ENCODE data around the gene HARBI1.

The HARBI1 gene

DNA sequence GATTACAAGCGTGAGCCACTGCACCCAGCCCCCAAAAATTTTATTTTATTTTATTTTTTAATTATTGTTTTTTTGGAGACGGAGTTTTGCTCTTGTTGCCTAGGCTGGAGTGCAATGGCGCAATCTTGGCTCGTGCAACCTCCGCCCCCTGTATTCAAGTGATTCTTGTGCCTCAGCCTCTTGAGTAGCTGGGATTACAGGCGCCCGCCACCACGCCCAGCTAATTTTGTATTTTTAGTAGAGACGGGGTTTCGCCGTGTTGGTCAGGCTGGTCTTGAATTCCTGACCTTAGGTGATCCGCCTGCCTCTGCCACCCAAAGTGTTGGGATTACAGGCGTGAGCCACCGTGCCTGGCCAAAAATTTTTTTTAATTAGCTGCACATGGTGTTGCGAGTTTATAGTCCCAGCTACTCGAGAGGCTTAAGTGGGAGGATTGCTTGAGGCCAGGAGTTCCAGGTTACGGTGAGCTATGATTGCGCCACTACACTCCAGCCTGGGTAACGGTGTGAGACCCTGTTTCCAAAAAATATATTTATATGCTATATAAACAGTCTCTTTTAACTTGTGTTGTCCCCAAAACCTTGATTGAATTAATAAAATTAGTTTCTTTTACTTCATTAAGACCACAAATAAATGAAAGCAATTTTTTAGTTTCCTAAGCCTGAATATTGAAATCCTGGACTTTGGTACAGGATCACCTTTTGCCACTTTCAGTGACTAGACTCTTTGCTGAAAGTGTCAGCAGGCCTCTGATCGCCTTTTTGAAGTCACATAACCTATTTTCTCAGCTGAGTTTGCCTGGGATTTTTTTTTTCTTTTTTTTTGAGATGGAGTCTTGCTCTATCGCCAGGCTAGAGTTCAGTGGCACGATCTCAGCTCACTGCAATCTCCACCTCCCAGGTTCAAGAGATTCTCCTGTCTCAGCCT is 16.5 kb upstream of the HARBI1 start:
- no peak for DNase-seq

DNA sequence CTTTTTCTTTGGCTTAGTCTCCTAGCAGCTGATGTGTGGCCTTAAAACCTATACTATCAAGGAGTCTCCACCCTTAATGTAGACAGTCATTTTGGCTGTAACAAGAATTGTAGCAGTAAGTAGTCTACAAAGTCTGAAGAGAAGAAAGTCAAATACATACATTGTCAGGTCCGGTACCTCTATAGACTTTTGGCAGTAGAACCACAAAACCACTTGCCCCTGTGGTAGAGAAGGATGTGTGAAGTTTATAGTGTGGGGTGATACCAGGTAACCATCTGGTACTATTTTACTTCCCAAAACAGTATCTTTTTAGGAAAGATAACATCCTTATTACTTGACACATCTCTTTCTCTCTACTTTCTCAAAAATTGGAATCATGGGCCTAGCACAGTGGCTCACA is 15.5 kb upstream of the HARBI1 start:
- DNase-seq, result no peak

- DNase-seq, result no peak
These were observed 14.6 kb upstream of the HARBI1 start for GRCh38 chr11:46631676-46632075.

DNA sequence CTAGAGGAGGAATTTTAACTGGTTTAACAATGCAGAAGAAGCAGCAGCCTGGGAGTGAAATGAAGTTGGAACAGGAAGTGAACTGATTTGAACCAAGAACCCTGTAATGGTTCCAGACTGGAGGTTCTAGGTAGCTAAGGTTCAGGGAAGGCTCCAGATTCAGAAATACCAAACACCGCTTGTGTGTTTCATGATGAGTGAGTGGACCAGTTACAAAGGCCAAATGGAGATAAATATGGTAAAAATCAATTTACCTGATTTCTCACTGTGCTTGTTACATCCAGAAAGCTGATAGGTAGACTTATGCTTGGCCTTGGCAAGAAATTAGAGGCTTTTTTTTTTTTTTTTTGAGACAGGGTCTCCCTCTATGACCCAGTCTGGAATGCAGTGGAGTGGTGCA is 13.2 kb upstream of the HARBI1 start:
- DNase-seq, result no peak

GRCh38 chr11:46628961-46629360 is 11.9 kb upstream of the HARBI1 start:
- no peak for DNase-seq

DNA sequence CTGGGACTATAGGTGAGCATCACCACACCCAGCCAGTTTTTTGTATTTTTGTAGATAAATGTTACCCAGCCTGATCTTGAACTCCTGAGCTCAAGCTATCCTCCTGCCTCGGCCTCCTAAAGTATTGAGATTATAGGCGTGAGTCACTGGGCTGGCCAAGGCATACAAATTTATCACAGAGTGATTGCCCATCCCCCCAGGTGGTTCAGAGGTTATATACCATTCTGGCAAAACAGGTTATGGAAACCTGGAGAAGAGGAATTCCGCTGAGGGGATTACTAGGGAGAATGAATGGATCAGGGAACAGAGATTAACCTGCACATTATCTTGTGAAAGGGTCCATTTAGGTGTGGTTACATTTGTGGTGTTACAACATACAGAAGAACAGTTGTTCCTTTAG is 8.4 kb upstream of the HARBI1 start:
- no peak for DNase-seq

DNA sequence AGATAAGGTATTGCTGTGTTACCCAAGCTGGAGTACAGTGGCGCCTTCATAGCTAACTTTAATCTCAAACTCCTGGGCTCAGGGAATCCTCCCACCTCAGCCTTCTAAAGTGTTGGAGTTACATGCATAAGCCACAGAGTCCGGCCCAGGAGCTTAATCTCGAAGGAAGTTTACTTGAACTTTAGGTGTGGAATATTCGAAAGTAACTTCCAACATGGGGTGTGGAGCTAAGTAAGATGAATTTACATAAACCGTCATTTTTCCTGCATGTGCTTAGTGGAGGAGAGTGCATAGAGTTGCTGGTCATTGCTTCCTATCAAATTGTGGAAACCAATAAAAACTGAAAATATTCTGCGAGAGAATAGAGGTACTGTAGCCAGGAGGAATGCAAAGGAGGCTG is 1.8 kb upstream of the HARBI1 start:
- no peak for DNase-seq

DNA sequence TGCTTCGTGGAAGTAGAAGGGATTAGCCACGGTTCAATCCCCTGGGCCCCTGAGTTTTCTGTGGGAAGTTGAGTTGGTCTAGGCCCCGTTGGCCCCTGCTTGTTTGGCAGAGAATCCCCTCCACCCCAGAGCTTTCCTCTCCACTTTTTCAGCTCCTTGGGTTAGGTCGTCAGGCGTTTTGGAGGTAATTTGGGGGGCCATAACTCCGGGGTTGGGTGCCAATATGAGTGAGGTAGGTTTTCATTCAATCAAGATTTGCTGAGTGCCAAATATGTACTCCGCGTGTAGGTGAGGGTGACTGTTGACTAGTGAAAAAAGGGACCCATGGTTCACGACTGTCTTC is 916 bp upstream of the HARBI1 start:
- DNase-seq, result no peak

DNA sequence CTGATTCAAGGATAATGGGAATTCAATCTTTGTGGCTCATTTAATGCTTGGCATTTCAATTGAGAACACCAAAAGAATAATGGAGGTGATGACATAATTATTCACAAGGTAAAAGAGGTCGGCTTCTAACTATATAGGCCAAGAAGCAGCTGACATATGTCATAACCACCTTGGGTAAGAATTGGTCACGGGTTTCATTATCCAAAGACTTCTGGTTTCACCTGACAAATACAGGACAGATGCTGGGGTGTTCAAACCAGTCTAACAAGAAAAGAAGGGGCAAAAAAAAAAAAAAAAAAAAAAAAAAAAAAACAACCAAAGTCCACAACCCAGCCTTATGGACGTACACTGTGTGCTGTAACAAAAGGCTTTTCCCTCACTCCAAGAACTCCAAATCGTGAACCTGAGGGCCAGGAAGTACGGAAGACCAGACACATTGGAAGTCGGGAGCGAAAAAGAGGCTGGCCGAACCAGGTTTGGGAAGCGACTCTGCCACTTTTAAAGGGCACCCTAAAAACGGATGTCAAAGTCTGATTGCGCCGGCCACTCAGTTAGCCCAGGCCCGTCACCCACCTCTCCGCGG is 385 bp downstream of the HARBI1 start:
- DNase-seq, result no peak

DNA sequence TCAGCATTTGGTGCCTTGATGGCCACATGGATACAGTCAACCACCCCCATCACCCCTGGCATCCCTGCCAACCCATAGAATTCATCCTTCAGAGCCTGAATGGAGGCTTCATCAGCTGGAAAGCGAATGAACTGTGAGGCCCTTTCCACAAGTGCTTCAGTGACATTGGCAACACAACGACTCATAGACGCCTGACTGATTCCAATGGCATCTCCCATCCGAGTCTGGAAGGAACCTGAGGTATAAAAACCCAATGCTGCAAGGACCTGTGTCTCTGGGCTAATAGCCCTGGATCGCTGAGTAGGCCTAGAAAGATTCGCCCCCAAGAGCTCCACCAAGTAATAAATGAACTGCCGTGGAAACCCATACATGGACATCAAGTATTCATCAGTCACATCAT is 1.3 kb downstream of the HARBI1 start:
- no peak for DNase-seq

- no peak for DNase-seq
These were observed 4.7 kb downstream of the HARBI1 start for GRCh38 chr11:46612326-46612725.

GRCh38 chr11:46611526-46612304 is 5.3 kb downstream of the HARBI1 start:
- DNase-seq, result no peak

DNA sequence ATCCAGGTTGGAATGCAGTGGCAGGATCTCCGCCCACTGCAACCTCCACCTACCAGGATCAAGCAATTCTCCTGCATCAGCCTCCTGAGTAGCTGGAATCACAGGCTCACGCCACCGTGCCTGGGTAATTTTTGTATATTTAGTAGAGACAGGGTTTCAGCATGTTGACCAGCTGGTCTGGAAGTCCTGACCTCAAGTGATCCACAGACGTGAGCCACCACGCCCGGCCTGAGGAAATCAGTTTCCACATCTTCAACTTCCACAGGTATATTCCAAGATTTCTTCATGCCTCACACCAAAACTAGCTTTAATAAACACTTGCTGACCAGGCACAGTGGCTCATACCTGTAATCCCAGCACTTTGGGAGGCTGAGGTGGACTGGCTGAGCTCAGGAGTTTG is 7.6 kb downstream of the HARBI1 start:
- no peak for DNase-seq

- no peak for DNase-seq
These were observed 9.5 kb downstream of the HARBI1 start for GRCh38 chr11:46607516-46607915.

GRCh38 chr11:46604796-46605195 is 12.2 kb downstream of the HARBI1 start:
- DNase-seq, result no peak

GRCh38 chr11:46603704-46604308 is 13.2 kb downstream of the HARBI1 start:
- no peak for DNase-seq

- no peak for DNase-seq
These were observed 15.9 kb downstream of the HARBI1 start for GRCh38 chr11:46601129-46601528.

DNA sequence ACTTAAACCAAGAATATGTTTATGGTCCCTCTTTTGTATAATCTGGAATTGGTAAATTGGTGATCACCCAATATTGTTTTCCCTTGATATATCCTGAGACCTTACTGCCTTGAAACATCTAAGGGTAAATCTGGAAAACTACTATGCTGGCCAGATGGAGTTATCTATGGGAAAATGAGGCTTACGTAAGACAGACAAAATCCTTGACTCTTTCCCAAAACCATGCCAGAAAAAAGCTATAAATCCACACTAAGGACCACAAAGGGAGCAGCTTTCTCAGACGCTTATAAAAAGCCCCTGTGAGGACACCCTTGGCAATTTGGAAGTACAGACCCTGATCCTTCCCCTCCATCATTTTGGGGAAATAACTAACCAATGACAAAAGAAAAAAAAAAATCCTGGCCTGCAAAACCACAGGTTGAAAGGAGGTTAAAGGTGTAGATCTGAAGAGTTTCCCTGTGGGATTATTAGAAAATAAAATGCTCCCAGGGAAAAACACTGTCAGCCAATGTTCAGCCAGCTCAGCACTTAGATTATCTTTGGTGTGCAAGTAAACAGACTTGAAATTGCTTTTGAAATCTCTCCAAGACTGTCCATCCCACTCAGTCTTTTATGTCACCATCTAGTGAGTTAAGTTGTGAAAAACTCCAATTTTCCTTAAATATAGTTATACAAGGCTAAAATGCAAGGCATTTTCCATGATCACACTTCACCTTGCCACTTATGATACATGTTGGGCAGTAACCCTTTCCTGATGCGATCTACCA is 16.6 kb downstream of the HARBI1 start:
- DNase-seq, result no peak

DNA sequence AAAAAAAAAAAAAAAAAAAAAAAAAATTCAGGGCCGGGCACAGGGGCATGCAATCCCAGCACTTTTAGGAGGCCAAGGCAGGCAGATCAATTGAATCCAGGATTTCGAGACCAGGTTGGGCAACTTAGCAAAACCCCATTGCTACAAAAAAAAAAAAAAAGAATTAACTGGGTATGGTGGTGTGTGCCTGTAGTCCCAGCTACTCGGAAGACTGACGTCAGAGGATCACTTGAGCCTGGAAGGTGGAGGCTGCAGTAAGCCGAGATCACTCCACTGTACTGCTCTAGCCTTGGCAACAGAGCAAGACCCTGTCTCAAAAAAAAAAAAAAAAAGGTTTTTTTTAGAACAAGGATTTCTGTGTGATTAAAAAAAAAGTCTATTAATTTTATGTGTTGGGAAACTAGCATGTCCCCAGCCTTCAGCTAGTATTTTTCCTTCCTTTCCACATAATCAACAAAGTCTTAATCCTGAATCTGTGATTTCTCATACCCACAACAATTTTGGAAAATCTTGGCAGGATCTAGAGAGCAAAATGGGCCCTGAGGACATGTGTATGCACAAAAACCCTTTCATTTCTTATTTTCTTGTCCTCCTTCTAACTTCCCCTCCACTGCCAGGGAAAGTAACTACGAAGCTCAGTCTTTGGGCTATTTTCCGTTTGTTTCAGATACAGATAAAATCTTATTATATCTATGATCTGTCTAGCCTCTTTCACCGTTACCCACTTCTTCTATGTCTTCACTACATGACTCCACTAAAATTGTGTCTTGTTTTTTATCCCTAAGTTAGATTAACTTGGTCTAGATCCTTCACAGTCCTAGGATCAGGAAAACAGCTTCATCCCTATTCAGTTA is 17.5 kb downstream of the HARBI1 start:
- no peak for DNase-seq

GRCh38 chr11:46597609-46598219 is 19.3 kb downstream of the HARBI1 start:
- no peak for DNase-seq

DNA sequence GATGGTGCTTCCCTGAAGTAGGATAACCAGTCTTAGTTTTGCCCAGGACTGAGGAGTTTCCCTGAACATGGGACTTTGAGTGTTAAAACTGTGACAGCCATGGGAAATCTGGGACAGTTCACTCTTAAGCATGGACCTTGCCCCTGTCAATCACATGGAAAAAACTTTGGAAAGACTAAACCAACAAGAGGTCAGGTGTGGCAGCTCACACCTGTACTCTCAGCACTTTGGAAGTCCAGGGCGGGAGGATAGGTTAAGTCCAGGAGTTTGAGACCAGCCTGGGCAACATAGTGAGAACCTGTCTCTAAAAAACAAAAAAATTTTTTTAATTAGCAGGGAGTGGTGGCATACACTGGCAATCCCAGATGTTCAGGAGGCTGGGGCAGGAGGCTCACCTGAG is 19.9 kb downstream of the HARBI1 start:
- no peak for DNase-seq
